ENCODE results near the gene CMTM1.
"Not testable (repeated sequence)": the region's sequence is repeated elsewhere in the genome, so short reads cannot be mapped to it uniquely, and the experiment has no call there.

The CMTM1 gene

DNA sequence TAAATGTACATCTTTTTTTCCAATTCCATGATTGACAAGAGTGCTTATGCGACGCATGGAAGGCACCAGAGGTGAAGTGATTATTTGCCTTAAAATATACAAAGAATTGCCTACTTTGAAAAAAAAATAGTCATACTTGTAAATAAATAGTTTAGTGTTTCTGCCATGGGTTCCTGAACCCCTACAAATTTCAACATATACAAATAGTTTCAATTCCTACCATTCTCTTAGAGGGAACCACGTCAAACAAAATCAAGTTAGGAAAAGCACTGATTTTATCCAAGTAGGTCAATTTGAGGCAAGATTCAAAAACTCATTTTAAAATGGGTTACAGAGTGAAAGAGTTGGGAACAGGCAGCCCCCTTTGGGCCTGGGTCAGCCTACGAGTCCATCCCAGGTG lies 49.9 kb downstream of the CMTM1 start:
- DNase-seq (ENCODE audit: low spot score), result no peak

DNA sequence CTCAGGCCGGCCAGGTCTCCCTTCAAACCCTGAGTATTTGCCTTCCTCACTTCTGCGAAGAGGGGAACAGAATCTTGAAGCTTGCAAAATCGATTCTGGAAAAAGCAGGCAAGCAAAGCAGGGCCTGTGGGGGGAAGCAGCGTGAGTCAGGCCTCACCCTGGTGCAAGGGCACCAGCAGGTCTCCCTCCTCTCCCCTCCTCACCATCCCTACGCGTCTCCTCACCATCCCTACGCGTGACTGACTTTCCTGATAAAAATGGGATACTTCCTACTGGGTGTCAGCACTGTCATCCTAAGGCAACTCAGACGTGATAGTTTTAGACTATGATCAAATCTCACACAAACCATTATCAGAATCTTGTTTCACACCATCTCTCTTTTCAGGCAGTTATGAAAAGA lies 50.4 kb downstream of the CMTM1 start:
- no peak for DNase-seq (ENCODE audit: low spot score)

DNA sequence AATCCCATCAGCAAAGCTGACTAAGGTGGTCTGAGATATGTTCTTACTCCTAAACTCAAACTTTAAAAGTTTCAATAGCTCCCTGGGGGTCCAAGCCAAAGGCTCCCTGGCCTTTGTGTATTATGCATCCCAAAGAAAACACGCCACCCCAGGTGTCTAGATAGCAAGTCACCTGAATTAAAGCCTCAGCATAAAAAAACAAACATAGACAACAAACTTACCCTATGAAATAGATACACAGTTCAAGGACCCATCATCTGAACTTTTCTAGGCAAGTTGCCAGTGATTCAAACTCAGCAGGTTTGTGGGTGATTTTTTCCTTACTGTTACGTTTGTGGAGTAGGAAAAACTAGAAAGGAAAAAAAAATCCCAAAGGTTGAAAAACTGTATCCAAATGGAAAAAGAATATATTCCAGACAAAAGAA lies 50.8 kb downstream of the CMTM1 start:
- DNase-seq (ENCODE audit: low spot score), result no peak

DNA sequence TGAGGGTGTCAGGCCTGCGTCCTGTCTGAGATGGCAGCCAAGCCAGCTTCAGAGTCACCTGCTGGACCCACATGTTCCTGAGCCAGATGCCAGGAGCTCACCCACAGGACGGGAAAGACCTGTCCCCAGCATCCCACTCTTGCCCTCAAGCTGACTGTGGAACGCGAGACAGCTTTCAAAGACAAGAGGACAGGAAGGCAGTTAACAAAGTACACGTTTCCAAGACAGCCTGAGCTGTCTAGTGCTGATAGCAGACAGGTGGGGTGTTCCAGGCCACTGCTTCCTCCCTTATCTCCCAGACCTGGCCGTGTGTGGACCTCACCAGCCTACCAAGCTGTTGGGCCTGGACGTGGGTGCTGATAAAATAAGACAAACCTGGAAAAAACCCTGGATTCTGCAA lies 51.5 kb downstream of the CMTM1 start:
- DNase-seq (ENCODE audit: low spot score), result no peak

DNA sequence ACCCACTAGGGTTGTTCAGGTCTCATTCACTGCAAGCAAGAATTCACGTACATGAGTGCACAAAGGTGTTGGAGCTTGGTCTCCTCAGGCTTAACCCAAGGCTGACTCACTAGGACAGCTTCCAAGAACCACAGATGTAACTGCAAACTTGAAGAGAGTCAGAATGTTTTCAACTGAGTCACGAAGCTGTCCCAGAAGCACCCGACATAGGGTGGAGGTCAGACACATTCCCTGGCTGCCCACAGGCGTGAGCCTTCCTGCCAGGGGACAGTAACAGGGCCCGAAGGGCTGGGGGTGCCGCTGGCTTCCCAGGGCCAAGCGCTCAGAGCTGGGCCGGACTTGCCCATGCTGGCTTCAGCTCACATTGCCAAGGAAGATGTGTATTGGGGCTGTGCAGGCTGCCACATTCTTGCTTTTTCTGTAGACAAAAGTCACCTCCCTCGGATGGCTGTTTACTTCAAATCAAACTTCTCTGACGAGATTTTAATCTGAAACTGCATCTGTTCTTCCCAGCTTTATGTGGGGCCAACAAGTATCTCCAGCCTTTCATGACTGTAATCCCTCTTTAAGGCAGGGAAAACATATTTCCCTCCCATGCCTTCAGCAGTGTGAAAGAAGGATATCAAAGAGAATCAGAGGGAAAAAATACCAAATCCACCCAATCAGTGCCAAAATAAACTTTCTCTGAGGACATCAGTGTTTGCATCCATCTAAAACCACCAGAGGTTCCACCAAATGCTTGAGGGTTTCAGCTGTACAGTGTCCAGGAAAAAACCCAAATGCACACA lies 52.5 kb downstream of the CMTM1 start:
- DNase-seq (ENCODE audit: low spot score), result no peak

DNA sequence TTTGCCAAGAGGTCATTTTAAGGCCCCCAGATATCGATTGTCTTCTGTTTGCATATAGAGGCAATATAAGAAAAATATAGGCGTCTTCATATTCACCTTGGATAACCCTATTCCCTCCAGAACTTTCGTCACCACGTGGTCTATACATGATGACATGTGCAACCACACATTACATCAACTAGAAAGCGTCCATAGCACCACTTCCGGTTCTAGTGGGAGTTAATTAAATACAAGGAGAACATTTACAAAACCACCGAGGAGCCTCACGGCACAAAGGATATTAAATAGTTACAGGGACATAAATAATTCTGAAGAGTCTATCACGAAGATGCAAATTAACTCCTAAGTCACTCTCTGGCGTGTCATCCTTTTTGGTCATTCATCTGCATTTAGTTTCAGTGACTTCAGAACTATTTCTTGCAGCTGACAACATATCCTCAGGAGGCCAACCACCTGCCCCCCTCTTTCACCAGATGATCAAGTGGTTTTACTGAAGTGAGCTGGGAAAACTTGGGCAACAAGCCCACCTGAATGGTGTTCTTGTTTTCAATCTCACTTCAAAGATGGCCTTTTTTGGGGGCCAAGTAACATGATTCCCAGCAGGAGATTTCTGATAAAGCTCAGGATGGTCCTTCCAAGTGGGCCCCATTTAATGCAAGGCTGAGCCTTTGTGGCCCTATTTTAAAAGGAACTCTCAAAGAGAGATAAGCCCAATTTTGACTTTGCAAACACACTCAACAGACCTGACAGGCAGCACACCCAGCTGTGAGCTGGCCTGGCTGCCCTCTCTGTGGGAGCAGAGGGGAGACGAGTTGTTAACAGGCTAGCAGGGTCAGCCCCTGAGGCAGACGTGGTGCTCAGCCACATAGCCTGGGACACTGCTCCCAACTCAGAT lies 53.5 kb downstream of the CMTM1 start:
- DNase-seq (ENCODE audit: low spot score), result no peak

DNA sequence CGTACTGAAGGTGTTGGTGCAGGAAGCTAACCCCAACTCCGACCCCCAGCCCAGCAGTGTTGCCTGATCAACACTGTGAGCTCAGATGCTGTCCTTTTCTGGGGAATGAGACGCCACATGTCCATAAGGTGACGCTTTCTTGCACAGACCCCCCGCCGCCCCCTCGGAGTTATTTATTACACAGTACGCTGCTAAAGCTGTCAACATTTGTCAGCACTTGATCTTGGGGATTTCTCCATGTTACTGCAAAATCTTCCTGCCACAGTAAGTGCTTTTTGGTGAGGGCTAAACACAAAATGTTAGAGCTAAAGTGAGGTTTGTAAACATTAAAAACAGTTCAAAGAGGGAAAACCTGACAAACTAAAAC lies 54.2 kb downstream of the CMTM1 start:
- DNase-seq (ENCODE audit: low spot score), result no peak

DNA sequence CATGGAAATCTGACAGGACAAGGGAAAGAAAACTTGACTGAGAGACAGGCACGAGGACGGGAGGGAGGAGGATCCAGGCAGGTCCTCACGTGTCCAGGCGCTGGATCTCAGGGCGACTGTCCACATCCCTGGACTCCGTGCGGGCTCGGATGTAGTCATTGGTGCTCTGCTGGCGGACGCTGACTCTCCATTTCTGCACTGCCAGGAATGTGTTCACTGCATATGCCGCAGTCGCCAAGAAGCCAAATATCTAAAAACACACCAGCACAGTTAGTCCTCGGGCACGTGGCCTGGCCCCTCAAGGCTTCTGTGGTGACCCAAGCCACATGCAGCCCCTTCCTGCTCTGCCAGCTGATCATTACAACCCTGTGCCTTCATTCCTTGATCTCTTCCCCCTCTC lies 55.7 kb downstream of the CMTM1 start:
- no peak for DNase-seq (ENCODE audit: low spot score)

DNA sequence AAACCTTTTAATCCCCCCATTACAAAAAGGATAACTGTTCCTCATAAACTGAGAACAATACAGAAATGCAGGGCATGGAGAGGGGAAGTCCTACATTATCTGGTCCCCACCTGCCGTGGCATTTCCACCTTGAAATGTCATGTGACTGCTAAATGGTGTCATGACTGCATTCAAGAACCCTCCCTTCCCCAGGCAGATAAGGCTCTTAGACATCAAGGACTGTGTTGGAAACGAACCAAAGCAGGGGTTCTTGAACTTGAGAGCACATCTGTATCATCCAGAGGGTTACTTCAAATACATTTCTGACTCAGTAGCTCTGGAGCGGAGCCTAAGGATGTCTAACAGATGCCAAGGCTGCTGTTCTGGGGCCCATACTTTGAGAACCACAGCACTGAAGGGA lies 56.6 kb downstream of the CMTM1 start:
- no peak for DNase-seq (ENCODE audit: low spot score)

DNA sequence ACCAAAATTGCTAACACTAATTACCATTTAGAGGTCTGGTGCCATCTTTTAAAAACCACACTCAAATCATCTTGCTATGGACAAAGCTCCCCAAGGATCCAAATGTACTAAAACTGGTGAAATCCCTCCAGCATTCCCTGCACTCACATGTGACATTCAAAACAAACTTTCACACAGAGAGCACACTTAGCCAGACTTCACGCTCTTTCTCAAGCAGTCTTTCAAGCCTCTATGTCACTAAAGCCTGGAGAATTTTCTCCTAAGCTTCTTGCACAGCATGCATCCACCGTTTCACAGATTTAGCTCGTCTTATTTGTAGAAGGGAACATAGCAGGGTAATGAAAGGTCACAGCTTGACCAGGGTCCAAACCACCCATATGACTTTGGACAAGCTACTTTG lies 57.5 kb downstream of the CMTM1 start:
- DNase-seq (ENCODE audit: low spot score), result no peak

DNA sequence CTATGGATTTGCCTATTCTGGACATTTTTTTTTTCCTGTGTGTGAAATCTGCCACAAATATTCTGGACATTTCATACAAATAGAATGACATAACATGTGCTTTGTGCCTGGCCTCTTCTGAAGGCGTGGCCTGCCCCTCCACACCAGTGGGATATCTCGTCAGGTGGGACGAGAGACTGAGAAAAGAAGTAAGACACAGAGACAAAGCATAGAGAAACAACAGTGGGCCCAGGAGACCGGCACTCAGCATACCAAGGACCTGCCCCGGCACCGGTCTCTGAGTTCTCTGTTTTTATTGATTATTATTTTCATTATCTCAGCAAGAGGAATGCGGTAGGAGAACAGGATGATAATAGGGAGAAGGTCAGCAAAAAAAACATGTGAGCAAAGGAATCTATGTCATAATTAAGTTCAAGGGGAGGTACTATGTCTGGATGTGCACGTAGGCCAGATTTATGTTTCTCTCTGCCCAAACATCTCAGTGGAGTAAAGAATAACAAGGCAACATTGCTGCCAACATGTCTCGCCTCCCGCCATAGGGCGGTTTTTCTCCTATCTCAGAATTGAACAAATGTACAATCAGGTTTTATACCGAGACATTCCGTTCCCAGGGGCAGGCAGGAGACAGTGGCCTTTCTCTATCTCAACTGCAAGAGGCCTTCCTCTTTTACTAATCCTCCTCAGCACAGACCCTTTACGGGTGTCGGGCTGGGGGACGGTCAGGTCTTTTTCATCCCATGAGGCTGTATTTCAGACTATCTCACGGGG lies 61.6 kb downstream of the CMTM1 start:
- not testable (repeated sequence) for DNase-seq (ENCODE audit: low spot score)
